Activated CD4-positive, alpha-beta T cell treated with anti-CD3 and anti-CD28 coated beads, Interleukin-2, amount 10 ng/mL, durations not matched to agents 24 days and 14 days (primary cell): ENCODE measurements around the gene ENTR1. TPM values are rescaled to one million over a fixed set of nuclear protein-coding genes. Genes with fewer than 3 reads are reported as not detected.

Experiments used
- DNase-seq: peaks from one replicate; pipeline ENCODE4 v3.0.0; 2022
- H3K27ac Mint-ChIP-seq: one replicate; pipeline ENCODE4 v1.8.0; 2022; ENCODE audit warnings: mild to moderate bottlenecking, mixed read lengths
- H3K27me3 Mint-ChIP-seq: one replicate; pipeline ENCODE4 v1.8.0; 2022; ENCODE audit warnings: mixed read lengths
- H3K36me3 Mint-ChIP-seq: one replicate; pipeline ENCODE4 v1.8.0; 2022; ENCODE audit warnings: low read depth, mild to moderate bottlenecking, mixed read lengths
- H3K4me1 Mint-ChIP-seq: one replicate; pipeline ENCODE4 v1.8.0; 2021; ENCODE audit warnings: mixed read lengths
- H3K4me3 Mint-ChIP-seq: one replicate; pipeline ENCODE4 v1.8.0; 2022; ENCODE audit warnings: mild to moderate bottlenecking, moderate library complexity, mixed read lengths
- H3K9me3 Mint-ChIP-seq: one replicate; pipeline ENCODE4 v1.8.0; 2021; ENCODE audit warnings: mixed read lengths
- intact Hi-C: fragments of 100-400 bp; cut with micrococcal nuclease; formaldehyde crosslinking; loops from one replicate; pipeline ENCODE4 v1.15.1; 2023
- total RNA-seq: library from RNA; stranded (reverse); gene quantifications from 2 replicates; pipeline ENCODE4 v1.2.3, GENCODE V29; 2022

The ENTR1 gene
- total RNA-seq, 1 donor from 2014 or later, result 60.0 TPM

- intact Hi-C loops, result no loop called here
- Mint-ChIP-seq H3K4me1 (no peaks in the 10 kb centered on the region), H3K27ac (no peak overlapping the region), H3K4me3 (no peak overlapping the region), H3K36me3 (no peaks in the 10 kb centered on the region), H3K27me3 (no peaks in the 10 kb centered on the region), H3K9me3 (no peaks in the 10 kb centered on the region)
- no peak for DNase-seq
Observed at GRCh38 chr9:136357202-136357725, 53.1 kb downstream of the ENTR1 start.

- no peaks in the 10 kb centered on the region for H3K9me3 Mint-ChIP-seq
- H3K4me1 Mint-ChIP-seq, result no peaks in the 10 kb centered on the region
- intact Hi-C loops, result no loop called here
- no peaks in the 10 kb centered on the region for H3K36me3 Mint-ChIP-seq
- no peaks in the 10 kb centered on the region for H3K27me3 Mint-ChIP-seq
- H3K27ac Mint-ChIP-seq, result no peak overlapping the region
- H3K4me3 Mint-ChIP-seq, result no peak overlapping the region
- DNase-seq, result no peak
Observed at GRCh38 chr9:136355616-136356557, 54.5 kb downstream of the ENTR1 start.

GRCh38 chr9:136354592-136355085 lies 55.8 kb downstream of the ENTR1 start:
- Mint-ChIP-seq H3K9me3 (no peaks in the 10 kb centered on the region), H3K27me3 (no peaks in the 10 kb centered on the region), H3K4me3 (no peak overlapping the region), H3K36me3 (no peaks in the 10 kb centered on the region), H3K27ac (no peak overlapping the region), H3K4me1 (no peaks in the 10 kb centered on the region)
- intact Hi-C loops, result no loop called here
- DNase-seq, result no peak

- H3K9me3 Mint-ChIP-seq, result no peaks in the 10 kb centered on the region
- no peak overlapping the region for H3K4me3 Mint-ChIP-seq
- no peaks in the 10 kb centered on the region for H3K4me1 Mint-ChIP-seq
- H3K27ac Mint-ChIP-seq, result no peak overlapping the region
- no peak for DNase-seq
- intact Hi-C loops, result no loop called here
- H3K27me3 Mint-ChIP-seq, result no peaks in the 10 kb centered on the region
- no peaks in the 10 kb centered on the region for H3K36me3 Mint-ChIP-seq
Observed at GRCh38 chr9:136353757-136354488, 56.5 kb downstream of the ENTR1 start.

GRCh38 chr9:136353088-136353487 lies 57.3 kb downstream of the ENTR1 start:
- no peak overlapping the region for H3K4me3 Mint-ChIP-seq
- H3K4me1 Mint-ChIP-seq, result no peaks in the 10 kb centered on the region
- DNase-seq, result no peak
- no peaks in the 10 kb centered on the region for H3K9me3 Mint-ChIP-seq
- intact Hi-C loops, result no loop called here
- H3K36me3 Mint-ChIP-seq, result no peaks in the 10 kb centered on the region
- no peak overlapping the region for H3K27ac Mint-ChIP-seq
- H3K27me3 Mint-ChIP-seq, result no peaks in the 10 kb centered on the region

- DNase-seq, result no peak
- no peak overlapping the region for H3K27ac Mint-ChIP-seq
- intact Hi-C loops, result no loop called here
- H3K4me1 Mint-ChIP-seq, result no peaks in the 10 kb centered on the region
- no peaks in the 10 kb centered on the region for H3K27me3 Mint-ChIP-seq
- H3K4me3 Mint-ChIP-seq, result no peak overlapping the region
- no peaks in the 10 kb centered on the region for H3K36me3 Mint-ChIP-seq
- H3K9me3 Mint-ChIP-seq, result no peaks in the 10 kb centered on the region
Observed at GRCh38 chr9:136352682-136353081, 57.7 kb downstream of the ENTR1 start.

Other genes starting within 250 kb of the ENTR1 start
- gene LHX3, start 205.5 kb downstream of the ENTR1 start, total RNA-seq, result not detected in 2 replicates
- gene QSOX2, start 164.8 kb downstream of the ENTR1 start, total RNA-seq, result 26.4 and 28.0 TPM in 2 replicates
- not detected in 2 replicates for gene CCDC187, start 106.5 kb downstream of the ENTR1 start, total RNA-seq
- 19.2 and 20.5 TPM in 2 replicates for gene GPSM1, start 83.1 kb downstream of the ENTR1 start, total RNA-seq
- 31.5 and 34.0 TPM in 2 replicates for gene DNLZ, start 46.9 kb downstream of the ENTR1 start, total RNA-seq
- gene CARD9, start 36.9 kb downstream of the ENTR1 start, total RNA-seq, result 7.8 and 9.2 TPM in 2 replicates
- gene SNAPC4, start 10.4 kb downstream of the ENTR1 start, total RNA-seq, result 27.3 and 28.0 TPM in 2 replicates
- 114 and 124 TPM in 2 replicates for gene PMPCA, start within 50 bp of the ENTR1 start, total RNA-seq
- 19.6 and 20.6 TPM in 2 replicates for gene INPP5E, start 29.2 kb upstream of the ENTR1 start, total RNA-seq
- gene SEC16A, start 72.4 kb upstream of the ENTR1 start, total RNA-seq, result 79.2 and 81.2 TPM in 2 replicates
- gene NOTCH1, start 135.4 kb upstream of the ENTR1 start, total RNA-seq, result 108 and 113 TPM in 2 replicates